HG02870 (cell line): ENCODE data around the gene RECK.
A peak's percentile ranks its signal among the peaks of the same experiment; 100 is the strongest.
"Not testable (repeated sequence)": the region's sequence is repeated elsewhere in the genome, so short reads cannot be mapped to it uniquely, and the experiment has no call there.

Experiments used
- ATAC-seq: cut with Tn5 transposase; IDR thresholded peaks from one replicate; pipeline ENCODE4 v1.9.1; 2021; ENCODE audit warnings: mild to moderate bottlenecking, moderate library complexity; ENCODE audit not compliant: unreplicated experiment

The RECK gene, protein sequence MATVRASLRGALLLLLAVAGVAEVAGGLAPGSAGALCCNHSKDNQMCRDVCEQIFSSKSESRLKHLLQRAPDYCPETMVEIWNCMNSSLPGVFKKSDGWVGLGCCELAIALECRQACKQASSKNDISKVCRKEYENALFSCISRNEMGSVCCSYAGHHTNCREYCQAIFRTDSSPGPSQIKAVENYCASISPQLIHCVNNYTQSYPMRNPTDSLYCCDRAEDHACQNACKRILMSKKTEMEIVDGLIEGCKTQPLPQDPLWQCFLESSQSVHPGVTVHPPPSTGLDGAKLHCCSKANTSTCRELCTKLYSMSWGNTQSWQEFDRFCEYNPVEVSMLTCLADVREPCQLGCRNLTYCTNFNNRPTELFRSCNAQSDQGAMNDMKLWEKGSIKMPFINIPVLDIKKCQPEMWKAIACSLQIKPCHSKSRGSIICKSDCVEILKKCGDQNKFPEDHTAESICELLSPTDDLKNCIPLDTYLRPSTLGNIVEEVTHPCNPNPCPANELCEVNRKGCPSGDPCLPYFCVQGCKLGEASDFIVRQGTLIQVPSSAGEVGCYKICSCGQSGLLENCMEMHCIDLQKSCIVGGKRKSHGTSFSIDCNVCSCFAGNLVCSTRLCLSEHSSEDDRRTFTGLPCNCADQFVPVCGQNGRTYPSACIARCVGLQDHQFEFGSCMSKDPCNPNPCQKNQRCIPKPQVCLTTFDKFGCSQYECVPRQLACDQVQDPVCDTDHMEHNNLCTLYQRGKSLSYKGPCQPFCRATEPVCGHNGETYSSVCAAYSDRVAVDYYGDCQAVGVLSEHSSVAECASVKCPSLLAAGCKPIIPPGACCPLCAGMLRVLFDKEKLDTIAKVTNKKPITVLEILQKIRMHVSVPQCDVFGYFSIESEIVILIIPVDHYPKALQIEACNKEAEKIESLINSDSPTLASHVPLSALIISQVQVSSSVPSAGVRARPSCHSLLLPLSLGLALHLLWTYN

DNA sequence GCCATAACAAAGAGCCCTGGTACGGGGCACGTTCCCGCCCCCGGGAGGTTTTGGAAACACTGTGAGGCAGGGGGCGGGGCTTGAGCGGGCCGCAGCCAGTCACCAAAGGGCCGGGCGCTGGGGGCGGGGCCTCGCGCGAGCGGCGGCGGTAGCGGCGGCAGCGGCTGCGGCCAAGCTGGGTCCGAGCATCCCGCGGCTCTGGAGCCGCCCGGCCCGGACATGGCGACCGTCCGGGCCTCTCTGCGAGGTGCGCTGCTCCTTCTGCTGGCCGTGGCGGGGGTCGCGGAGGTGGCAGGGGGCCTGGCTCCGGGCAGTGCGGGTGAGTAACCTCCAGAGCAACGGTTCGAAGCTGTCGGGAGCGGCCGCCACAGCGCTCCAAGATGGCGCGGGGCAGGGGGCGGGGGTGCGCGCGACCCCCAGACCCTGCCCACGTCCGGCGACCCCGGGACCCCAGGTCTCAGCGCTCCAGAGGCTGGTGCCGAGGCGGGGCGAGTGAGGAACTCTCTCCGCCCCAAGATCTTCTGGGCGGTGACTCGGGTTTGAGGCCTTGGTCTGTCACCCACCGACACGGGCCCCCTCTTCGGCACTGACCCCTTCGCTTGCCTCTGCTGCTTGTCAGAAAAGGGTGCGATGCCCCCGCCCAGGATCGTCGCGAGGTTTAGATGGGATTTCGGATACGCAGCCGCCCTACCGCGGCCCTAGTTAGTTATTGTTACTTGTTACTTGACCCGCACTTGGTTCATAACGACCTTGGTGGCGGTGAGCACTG lies at the start of gene RECK:
TSS of gene RECK (plus strand) at position 134 of the 769 bp plus-strand sequence. CDS start at position 220, 86 bp downstream.
- ATAC-seq: peak; percentile 77

DNA sequence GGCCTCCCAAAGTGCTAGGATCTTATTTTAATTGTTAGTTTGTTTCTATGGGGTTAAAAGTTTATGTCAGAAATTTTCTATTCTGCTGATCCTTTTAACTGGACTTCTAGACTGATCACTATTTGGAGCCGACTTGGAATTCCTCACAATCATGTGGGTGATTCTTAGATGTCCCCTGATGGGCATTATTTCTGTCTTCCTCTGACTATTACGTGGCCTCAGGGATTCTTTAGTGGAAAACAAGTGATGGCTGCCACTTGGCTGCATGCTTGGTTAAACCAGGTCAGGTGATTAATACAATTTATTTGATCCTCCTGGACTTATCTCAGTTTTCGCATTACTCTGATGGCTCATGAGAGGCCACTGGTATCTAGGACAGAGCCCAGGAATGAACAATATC lies 46.6 kb upstream of the RECK start:
- no peak for ATAC-seq

DNA sequence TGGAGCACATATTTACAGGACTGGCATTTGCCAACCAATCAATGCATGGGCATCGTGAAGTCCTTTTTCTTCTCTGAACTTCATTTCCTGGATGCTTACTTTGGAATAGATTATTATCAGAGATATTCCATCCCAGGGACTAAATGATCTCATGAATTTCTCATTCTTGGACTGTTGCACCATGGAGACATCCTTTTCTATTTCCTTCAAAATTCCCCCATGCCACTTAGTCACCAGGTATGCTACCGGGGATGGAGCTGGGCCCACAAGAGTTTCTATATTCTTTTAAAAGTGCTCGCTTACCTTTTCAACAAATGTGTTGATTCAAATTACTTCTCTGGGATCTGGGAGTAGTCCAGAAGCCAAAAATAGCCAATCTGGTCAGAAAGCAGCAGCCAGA lies 43.6 kb upstream of the RECK start:
- ATAC-seq: not testable (repeated sequence)

DNA sequence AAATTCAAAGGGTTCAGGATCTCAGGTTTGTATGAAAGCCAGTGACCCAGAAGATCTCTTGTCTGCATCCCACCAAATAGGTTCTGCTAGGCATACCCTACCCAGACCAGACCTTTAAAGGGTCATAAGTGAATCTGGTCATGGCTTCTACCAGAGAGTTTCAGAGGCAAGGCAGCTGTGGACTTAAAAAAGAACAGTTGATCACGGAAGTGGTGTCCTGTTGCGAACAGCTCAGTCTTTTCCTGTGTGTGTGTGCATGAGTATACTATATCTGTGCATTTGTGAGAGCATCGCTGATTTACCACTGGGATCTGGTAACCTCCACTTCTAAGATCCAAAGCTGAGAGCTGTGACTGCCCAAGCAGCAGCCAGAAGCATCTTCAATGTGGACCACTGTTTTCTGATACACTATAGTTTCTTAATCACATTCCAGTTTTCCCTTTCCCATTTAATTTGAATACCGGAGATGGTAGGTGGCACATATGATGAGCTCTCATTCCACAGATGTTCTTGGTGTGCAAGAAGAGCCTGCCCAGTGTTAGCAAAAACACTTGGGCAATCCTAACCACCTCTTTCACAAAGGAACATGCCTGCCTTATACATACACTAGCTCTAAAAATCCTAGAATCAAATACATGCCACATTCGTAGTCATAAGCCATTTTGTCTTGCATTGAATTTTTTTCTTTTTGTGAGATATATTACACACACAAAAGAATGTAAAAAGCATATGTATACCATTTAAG lies 42.6 kb upstream of the RECK start:
- no peak for ATAC-seq

DNA sequence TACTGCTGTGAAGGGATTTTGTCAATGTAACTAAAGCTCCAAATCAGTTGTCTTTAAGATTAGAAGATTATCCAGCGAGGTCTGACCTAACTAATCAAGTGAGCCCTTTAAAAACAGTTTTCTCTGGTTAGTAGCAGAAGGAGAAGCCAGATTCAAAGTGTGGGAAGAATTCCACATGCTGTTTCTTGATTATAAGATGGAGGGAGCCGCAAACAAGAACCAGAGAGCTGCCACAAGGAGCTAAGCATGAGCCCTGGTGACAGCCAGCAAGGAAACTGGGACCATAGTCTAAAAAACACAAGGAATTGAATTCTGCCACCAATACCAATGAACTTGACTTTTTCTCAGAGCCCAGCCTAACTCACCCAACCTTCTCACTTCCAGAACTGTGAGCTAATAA lies 41.8 kb upstream of the RECK start:
- ATAC-seq: no peak

DNA sequence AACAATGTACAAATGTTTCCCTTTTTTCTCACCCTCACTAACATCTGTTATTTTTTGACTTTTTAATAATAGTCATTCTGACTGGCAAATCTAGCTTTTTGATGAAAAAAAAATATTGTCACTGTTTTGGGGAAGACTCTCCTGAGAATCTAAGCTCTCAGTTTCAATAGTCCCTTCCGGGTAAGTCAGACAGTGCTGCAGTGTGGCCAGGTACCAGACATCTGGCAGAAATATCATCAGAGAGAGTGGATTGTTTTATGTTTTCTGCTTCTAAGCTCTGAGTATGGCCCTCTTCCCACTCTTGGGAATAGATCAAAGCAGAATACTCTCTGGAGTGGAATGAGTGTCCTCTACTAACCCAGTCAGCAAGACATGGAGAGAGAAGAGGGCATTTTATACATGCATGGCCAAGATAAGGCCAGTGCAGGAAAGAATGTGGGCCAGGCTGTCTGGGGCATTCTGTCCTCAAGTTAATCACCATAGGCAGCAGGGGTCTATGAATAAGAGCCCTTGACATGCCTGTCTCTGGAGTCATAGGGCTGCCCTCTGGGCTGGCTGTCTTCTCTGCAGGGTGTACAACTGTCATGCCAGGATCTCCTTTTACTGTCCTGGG lies 40.2 kb upstream of the RECK start:
- ATAC-seq: no peak

DNA sequence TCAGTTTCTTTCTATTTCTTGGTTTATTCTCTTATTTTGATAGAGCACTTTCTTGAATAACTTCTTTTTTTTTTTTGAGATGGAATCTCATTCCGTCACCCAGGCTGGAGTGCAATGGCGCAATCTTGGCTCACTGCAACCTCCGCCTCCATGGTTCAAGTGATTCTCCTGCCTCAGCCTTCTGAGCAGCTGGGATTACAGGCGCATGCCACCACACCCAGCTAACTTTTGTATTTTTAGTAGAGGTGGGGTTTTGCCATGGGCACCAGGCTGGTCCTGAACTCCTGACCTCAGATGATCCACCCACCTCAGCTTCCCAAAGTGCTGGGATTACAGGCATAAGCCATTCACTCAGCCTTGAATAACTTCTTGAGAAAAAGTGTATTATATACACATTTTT lies 39.7 kb upstream of the RECK start:
- ATAC-seq: not testable (repeated sequence)

DNA sequence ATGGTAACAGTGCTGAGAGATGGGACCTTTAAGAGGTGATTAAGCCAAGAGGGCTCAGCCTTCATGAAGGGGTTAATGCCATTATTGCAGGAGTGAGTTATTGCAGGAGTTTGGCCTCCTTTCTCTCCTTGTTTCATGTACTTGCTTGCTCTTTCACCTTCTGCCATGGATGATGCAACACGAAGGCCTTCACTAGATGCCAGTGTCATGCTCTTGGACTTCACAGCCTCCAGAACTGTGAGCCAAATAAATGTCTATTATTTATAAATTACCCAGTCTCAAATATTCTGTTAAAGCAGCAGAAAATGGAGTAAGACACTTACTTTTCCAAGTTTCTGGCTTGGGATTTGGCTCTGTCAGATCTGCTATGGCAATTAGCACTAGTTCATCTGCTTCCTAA lies 38.4 kb upstream of the RECK start:
- no peak for ATAC-seq

DNA sequence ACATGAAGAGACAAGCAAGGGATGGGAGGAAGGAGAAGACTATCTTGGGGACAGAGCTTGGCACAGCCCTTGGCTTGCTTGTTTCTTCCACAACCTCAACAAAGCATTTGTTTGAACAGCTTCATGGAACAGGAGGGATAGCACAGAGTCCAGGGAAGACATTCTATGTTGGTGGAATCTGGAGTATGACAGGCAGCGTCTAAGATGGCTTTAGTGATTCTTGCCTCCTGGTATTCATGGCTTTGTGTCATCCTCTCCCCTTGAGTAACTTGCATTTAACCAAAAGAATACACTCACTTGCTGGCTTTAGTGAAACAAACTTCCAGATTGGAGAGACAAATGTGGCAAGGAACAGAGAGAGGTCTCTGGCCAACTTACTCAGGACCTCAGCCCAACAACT lies 30.8 kb upstream of the RECK start:
- no peak for ATAC-seq

DNA sequence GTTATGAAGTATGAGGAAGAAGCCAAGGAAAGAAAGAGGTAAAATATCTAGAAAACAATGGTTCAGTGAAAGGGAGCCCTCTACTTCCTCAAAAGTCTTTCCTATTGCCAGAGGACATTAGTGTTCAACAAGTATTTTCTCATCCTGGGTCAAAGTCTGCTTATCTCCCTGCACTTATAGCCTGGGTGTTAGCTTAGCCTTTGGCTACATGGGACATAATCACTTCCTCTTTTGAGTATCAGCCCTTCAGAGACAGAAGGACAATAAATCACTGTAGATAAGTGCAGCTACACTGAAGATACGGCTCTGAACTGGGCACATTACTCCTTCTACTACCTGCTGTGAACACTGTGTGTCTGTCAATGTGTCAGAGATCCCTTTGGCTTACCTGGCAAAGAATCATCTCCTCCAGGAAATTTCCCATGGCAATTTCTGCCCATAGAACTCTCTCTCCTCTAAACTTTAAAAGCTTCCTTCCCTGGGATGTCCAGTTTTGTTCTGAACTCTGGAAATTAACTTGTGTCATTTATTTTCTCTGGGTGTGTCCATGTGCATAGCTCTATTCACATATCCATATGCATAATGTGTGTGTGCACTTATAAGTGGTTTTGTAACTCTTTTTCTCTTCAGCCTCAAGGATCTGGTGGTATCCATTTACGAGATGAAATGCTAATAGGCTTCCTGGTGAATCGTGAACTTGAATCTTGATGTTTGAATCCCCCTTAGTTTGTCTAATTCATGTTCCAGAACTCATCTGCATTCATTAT lies 30.0 kb upstream of the RECK start:
- no peak for ATAC-seq

DNA sequence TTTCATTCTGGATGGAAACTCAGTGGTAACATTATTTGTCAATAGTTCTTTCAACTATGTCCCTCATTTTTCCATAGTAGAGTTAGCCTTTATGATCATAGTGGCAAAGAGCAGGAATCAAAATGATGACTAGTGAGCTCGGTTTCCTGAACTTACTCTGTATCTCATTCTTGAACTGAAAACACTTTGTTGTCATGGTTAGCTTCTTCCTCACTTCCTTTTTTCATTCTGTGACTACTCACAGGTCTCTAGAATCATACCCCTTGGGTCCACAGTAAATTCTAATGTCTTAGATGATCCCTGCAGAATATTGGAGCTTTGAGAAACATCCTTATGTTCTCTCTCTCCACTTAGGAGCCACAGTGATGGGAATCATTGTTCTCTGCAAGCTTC lies 29.4 kb upstream of the RECK start:
- peak; percentile 74 for ATAC-seq

DNA sequence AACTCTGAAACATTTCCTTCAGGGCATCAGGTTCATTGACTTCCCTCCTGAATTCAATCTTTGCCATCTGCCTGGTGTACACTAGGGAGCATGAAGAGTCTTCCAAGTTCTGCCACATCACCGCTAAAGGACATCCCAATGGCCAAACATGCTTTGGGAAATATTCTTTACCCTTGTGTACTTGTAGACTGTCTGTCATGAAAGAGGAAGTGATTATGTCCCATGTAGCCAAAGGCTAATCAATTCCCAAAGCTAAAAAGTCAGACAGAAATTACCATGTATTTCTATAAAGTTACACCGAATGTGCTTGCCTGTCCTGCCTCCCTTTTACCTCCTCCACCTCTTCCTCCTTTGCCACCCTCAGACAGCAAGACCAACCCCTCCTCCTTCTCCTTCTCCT lies 28.9 kb upstream of the RECK start:
- ATAC-seq: no peak

DNA sequence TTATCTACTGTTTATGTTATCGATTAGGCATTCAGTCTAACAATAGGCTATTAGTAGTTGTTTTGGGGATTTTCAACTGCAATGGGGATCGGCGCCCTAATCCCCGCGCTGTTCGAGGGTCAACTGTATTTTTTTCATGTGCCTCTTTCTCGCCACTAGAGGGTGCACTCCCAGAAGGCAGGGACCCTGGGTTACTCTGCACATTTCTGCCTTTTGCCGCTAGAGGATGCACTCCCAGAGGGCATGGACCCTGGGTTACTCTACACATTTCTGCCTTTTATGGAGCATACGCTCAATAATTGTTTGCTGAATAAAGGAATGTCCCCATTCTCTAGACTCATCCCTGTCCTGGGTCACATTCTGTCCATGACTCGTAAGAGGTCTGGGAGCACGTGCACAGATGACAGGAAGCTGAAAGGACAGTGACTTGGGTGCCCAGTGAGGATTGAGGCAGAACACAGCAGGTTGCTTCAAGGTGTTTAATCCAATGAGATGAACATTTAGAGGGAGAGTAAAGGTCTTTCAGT lies 27.9 kb upstream of the RECK start:
- no peak for ATAC-seq

DNA sequence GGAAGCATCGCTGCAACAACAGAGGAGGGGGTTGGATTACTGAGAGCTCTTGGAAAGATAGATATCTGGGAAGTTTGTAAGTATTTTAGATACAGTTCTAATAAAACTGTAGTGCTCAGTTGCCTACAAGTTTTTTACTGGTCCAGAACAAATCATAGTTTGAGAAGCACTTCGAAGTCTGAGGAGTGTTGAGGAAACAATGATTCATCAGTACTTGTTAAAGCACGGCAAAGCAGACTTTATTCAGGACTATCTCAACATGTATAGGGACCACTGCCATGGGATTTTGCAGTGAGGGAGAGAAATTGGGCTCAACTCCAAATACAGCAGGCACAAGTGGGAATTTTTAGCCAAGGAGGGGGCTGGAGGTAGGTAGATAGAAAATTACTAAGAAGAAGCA lies 25.3 kb upstream of the RECK start:
- no peak for ATAC-seq

DNA sequence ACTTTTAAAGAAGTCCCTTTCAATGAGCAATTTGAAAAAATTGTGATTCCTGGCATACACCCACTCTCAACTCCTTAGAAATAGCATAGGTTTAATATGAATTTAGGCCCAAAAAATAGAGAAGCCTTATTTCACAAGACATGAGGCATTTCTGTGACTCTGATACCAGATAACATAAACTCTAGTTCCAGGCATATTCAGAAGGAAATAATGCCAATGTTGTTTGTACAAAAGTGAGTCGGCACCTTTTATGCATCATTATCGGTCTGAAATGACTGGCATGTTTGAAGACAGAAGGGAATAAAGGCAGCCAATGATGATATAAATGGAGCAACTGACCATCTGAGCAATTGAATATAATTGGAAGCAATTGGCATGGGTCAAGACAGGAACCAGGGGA lies 19.4 kb upstream of the RECK start:
- no peak for ATAC-seq

DNA sequence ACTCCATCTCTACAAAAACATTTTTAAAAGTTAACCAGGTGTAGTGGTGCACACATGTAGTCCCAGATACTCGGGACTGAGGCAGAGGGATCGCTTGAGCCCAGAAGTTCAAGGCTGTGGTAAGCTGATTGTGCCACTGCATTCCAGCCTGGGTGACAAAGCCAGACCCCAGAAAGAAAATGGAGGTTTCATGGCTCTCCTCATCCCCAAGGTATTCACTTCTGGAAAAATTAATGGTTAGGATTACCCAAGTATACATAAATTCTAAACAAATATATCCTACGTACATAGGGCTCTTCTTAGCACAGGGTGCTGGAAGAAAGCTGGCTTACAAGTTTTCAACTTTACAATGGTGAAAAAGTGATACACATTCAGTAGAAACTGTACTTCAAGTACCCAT lies 18.6 kb upstream of the RECK start:
- no peak for ATAC-seq

DNA sequence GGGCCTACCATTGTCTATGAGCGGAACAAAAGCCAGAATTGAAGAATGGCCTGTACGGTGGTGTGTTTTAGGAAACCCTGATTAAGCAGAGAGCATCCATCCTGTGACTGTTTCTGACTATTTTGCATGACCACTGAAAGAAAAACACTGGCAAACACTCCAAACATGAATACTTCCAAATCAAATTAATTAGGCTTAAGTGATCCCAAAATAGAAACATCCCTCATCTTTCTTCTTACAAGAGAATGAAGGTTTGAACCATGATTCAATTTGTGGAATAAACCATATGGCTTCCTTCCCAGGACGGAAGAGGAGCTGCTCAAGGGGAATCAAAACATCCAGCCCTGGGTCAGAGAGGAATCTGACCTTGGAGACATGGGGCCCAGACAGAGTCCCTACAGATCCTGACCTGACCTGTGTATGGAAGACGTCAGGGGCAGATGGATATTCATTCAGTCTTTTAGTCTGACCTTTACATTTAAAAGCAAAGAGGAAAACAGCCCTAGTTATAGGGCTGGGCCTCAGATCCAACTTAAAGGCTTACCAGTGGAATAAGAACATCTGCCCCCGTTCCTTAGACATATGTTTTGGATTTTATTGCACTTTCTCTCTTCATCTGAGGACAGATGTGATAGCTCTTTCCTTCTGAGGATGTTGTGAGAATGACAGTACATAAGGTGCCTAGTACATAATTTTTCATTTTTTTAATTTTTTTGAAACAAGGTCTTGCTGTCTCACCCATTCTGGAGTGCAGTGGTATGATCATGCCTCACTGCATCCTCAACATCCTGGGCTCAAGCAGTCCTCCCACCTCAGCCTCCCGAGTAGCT lies 17.6 kb upstream of the RECK start:
- no peak for ATAC-seq

DNA sequence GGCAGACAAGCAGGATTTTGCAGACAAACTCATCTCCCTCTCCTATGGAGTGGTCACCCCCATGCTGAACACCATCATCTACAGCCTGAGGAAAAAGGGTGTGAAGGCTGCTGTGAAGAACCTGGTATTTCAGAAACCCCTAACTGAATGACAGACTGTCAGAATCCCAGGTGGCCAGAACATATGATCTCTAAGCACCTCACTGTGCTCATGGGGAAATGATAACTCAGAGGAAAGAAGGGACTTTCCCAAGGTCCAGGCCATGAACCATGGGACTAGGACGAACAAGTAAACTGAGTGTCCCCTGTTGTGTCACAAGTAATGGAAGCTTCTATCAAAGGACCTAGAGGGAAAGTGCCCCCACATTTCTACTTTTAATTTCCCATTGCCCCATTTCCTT lies 14.7 kb upstream of the RECK start:
- no peak for ATAC-seq
